Right renal cortex interstitium (tissue), 3 donors: ENCODE measurements around the gene ASB9. TPM values are rescaled to one million over a fixed set of nuclear protein-coding genes. Genes with fewer than 3 reads are reported as not detected.
"Not testable (repeated sequence)": the region's sequence is repeated elsewhere in the genome, so short reads cannot be mapped to it uniquely, and the experiment has no call there.

Experiments used
- DNase-seq, 3 donors: peaks; one replicate each; pipeline ENCODE4 v3.0.0-alpha.2; 2013; ENCODE audit warnings: low read depth in 3 of 3, low spot score in 2 of 3
- polyA plus RNA-seq, 3 donors: library from polyadenylated mRNA; unstranded; fragments of 120-200 nt; gene quantifications; one replicate each; pipeline ENCODE4 v1.2.1, GENCODE V29; 2013; ENCODE audit not compliant: insufficient read length in 3 of 3

Gene ASB9
- polyA plus RNA-seq, 3 donors, result 11.5 to 15.1 (median 12.6) TPM

DNA sequence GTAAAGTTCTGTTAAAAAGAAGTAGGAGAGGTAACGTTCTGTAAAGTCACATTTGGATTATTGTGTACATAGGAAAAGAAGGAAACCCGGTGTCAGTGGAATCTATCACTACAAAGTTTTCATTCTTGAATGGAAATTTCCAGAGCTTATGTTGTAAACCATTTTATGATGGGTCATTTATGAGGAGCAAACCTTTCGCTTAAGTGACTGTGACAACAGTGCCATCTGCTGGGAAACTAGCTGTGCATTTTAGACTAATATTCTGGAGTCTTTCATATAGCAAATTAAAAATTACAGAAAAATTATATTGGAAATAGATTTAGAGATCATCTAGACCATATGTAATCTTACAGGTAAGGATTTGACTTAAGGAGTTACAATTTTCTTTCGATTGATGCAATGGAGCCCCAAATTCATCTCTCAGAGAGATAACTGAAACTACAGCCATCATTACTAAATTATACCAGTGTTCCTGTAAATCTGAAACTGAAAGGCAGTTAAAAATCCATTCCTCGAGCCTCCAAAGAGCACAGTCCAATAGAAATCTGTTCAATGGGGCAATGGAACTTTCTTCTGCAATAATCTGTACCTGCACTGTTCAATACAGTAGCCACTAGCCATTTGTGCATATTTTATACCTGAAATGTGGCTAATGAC, 26.9 kb downstream of the ASB9 start:
- peak in 1 of 3 donors; percentile 7 for DNase-seq

DNA sequence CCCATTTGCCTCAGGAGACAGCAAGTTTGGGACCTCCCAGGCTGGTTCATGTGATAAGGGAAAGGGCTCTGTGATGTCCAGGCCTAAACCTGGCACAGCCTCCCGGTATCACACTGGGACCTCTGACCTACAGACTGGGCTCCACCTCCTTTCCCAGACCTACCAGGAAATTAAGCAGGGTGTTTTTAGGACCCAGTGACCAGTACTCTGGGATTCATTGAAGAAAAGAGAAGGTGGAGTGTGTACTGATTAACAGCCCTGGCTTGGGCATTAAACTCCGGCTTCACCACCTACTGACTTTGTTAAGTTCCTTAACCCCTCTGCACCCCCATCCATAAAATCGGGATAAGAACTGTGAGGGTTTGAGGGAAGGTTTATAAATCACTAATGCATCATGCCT, 28.6 kb downstream of the ASB9 start:
- no peak for DNase-seq

DNA sequence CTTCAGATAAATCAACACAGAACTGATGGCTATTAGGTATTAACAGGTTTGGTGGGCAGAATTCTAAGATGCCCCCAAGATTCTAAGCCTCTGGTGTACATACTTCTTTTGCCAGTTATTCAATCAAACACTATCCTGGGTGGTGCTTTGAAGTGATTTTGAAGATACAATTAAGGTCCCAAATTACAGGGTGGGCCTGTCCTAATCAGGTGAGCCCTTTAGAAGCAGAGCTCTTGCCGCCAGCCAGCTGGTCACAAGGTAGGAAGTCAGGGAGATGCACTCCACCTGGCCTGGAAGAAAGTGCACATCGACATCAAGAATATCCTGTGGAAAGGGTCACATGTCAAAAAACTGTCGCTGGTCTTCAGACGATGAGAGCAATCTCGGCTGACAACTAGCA, 29.5 kb downstream of the ASB9 start:
- DNase-seq, result no peak

DNA sequence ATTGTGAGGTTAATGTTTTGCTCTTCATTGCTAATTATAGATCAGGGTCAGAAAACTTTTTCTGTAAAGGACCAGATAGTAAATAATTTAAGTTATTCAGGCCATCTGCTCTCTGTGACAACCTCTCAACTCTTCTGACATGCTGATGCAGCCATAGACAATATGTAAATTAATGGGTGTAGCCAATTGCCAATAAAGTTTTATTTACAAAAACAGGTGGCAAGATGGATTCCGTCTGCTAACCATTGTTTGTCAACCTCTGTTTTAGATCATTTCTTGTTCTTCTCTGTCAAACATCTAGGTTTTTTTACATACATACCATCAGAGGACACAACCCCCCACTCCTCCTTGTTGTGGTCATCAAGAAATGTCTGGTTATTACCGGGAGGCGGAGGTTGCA, 33.7 kb downstream of the ASB9 start:
- DNase-seq, result no peak

GRCh38 chrX:15235001-15235400, 34.9 kb downstream of the ASB9 start:
- no peak for DNase-seq

GRCh38 chrX:15233416-15234015, 36.4 kb downstream of the ASB9 start:
- no peak for DNase-seq

DNA sequence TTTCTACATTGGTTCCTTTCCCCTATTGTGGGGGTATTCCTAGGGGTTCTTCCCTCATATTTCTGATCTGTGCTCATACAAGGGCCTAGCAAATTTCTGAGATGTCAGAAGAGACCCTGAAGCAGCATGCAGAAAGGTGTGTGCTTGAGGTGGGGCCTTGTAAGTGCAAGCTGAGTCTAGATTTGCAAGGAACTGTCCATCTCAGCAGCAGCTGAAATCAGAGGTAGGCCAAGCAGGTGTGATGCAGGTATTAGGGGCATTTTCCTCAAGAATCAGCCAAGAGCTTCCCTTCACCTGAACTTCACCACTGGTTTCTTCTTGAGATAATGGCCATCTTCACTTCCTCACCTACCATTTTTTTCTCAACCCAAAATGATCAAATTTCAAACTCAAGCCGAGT, 45.1 kb downstream of the ASB9 start:
- no peak for DNase-seq

DNA sequence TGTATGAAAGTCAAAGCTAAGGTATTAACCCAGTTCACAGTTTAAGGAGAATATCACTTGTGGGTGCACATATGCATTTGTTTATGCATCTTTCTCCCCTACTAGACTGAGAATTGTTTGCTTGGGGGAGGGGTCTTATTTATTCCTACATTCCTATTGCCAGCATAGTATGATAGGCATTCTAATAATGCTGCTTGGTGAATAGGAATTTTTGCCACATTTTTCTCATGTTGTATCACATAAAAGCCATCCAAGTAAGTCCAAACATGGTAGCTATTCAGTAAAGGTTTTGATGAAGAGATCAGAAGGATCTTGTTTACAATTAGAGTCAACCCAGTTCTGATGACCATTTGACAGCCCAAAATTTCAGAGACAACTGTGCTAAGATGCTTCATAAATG, 48.6 kb downstream of the ASB9 start:
- no peak for DNase-seq

- no peak for DNase-seq
These were observed 52.7 kb downstream of the ASB9 start for GRCh38 chrX:15217161-15217560.

GRCh38 chrX:15216280-15216679, 53.6 kb downstream of the ASB9 start:
- DNase-seq, result no peak

GRCh38 chrX:15215366-15215765, 54.5 kb downstream of the ASB9 start:
- no peak for DNase-seq

- no peak for DNase-seq
These were observed 55.3 kb downstream of the ASB9 start for GRCh38 chrX:15214588-15214987.

DNA sequence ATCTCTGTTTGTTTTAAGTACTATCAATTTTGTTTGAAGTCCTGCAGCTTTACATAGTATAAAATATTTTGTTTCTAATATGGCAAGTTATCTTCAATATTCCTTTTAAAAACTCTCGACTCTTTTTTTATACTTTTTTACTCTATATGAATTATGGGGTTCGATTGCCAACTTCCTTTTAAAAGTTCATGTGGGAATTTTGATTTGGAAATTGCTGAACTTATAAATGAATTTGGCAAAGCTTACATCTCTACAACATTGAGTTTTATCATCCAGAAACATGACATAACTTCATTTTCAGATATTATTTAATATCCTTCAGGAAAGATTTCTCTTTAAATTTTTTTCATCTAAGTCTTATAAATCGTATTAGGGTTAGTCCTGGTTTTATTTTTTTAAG, 60.8 kb downstream of the ASB9 start:
- DNase-seq, result no peak

DNA sequence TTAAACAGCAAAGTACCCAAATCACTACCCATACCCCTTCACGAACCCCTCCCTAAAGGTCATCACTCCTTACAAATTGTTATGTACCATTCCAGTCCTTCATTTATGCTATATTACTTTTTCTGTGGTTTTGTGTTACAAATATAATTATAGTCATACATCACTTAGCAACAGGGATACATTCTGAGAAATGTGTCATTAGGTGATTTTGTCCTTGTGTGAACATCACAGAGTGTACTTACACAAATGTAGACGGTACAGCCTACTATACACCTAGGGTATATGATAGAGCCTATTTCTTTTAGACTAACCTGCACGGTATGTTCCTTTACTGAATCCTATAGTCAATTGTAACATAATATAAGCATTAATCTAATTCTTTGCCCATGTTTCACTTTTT, 61.9 kb downstream of the ASB9 start:
- no peak for DNase-seq

- DNase-seq, result no peak
These were observed 62.5 kb downstream of the ASB9 start for GRCh38 chrX:15207384-15207783.

DNA sequence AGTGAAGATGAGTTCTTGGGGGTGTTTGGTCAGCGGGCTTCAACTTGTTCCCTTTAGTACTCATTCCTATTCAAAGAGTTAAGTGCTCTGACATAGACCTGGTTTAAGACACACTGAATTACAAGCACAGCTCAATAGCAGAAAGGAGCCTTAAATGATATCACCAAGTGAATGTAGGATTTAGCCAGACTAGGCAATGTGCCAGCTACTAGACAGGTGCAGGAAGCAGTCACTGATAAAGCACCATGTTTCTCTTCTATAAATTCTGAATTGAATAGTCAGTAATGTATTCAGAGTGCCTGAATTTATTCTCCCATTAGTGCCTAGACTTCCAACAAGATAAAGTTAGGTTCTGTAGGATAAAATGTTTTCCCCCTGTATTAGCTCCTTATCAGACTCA, 63.6 kb downstream of the ASB9 start:
- no peak for DNase-seq

GRCh38 chrX:15204130-15204751, 65.6 kb downstream of the ASB9 start:
- DNase-seq, result no peak

GRCh38 chrX:15203694-15204093, 66.2 kb downstream of the ASB9 start:
- DNase-seq, result no peak

GRCh38 chrX:15202454-15203177, 67.3 kb downstream of the ASB9 start:
- no peak for DNase-seq

DNA sequence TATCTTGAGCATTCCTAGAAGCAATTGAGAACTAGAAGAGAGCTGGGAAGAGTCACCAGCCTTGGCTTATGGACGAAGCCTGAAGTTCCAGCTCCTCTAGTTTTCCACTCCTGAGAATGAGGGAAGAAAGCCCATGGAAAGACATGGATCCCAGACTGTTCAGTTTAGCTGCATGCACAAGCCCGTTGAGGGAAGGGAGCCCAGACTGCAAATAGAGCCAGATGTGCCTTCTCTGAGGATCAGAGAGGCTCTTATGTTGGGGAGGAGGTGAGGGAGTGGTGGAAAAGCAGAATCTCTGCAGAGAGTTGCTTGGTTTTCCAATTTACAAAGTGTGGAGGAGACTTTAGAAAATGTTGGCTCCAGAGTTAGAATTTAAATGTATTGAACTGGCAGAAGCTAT, 69.0 kb downstream of the ASB9 start:
- no peak for DNase-seq

- not testable (repeated sequence) for DNase-seq
These were observed 71.2 kb downstream of the ASB9 start for GRCh38 chrX:15198608-15199202.
